Omental fat pad (tissue), 4 donors: ENCODE results near the gene SLC25A24. TPM values are rescaled to one million over a fixed set of nuclear protein-coding genes. Genes with fewer than 3 reads are reported as not detected.
"Not testable (repeated sequence)": the region's sequence is repeated elsewhere in the genome, so short reads cannot be mapped to it uniquely, and the experiment has no call there.

Experiments used
- ATAC-seq: fragments of 150-250 bp; one replicate; pipeline ENCODE4 v1.9.1; 2016; ENCODE audit warnings: mild to moderate bottlenecking, moderate library complexity; ENCODE audit not compliant: low FRiP score
- DNase-seq: peaks from one replicate; pipeline ENCODE4 v3.0.0-alpha.2; 2019; ENCODE audit warnings: low spot score
- total RNA-seq, 4 donors: library from RNA; depleted of rRNA; stranded (reverse); fragments of >200 nt; gene quantifications; one replicate each; pipeline ENCODE4 v1.1.0, GENCODE V29; 2016
- TF ChIP-seq, protein P1 (sequence below), 3 donors: fragments of 450-650 bp; IDR thresholded peaks; one replicate each; pipeline ENCODE4 v1.5.1; 2016 to 2017; ENCODE audit warnings: antibody characterized with exemption in 3 of 3, mild to moderate bottlenecking in 3 of 3, moderate library complexity in 2 of 3

Gene SLC25A24
- total RNA-seq = 10 to 100 TPM; 25.8 to 46.0 (median 41.6) TPM

DNA sequence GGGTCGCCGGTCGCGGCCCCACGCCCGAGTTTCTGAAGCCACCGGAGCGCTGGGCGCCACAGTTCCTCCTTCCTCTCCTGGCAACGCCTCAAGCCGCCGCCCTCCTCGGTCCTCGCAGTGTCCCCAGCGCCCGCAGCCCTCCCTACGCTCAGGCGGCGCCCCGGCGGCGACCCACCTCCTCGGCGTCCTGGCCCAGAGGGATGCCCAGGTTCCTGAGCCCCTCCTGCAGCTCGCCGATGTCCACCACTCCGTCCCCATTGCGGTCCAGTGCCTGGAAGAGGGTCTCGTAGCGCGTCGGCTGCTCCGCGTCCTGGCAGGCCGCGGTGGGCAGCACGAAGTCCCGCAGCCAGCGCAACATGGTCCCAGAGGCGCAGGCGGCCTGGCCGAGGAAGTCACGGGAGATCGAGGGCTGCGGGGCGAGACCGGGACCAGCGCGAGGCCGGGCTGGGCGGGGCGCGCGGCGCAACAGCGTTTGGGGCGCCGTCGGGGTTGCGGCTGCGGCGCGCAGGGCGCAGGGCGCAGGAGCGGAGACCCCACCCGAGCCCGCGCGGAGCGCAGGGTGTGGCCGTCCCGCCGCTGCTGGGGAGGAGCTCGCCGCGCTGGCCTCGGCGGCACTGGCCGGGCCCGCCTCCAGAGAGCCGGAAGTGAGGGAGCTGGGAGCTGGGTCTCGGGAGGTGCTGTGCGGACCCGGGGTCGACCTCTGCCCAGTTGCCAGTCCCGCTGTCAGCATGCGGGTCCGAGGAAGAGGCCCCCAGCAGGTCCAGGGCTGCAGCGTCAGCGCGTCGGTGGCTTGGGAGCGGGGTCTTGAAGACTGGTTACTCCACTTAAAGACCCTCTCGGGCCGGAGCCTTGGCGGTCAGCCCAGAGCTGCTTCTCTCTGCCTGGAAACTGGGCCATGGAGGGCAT lies at the start of gene SLC25A24:
Gene SLC25A24, minus strand, starts transcription at position 563 of the 906 bp plus-strand sequence. Its CDS starts 205 bp downstream, at position 358.
- peak; percentile 31 for DNase-seq
- peak; percentile 97 for ATAC-seq
- TF ChIP-seq, protein P1, sequence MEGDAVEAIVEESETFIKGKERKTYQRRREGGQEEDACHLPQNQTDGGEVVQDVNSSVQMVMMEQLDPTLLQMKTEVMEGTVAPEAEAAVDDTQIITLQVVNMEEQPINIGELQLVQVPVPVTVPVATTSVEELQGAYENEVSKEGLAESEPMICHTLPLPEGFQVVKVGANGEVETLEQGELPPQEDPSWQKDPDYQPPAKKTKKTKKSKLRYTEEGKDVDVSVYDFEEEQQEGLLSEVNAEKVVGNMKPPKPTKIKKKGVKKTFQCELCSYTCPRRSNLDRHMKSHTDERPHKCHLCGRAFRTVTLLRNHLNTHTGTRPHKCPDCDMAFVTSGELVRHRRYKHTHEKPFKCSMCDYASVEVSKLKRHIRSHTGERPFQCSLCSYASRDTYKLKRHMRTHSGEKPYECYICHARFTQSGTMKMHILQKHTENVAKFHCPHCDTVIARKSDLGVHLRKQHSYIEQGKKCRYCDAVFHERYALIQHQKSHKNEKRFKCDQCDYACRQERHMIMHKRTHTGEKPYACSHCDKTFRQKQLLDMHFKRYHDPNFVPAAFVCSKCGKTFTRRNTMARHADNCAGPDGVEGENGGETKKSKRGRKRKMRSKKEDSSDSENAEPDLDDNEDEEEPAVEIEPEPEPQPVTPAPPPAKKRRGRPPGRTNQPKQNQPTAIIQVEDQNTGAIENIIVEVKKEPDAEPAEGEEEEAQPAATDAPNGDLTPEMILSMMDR (IDR thresholded peaks at IDR 0.05) = no peak

DNA sequence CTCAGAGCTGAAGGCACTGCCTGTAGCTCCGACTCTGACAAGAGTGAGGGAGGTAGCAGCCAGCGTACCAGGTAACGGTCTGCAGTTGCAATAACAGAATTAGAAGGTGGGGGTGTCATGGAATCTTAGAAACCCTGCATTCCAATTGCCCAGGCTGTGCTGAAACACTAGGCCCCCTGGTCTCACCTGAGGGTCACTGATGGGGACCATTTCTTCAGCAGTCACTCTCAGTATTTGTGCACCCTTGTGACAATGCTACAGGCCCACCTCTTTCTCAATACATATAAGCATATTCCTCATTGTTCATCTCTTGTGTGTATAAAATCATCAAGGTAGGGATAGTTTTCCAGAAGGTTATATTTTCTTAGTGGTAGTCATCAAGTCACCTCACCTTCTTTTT lies 43.8 kb upstream of the SLC25A24 start, which contains the start of gene NBPF4:
Gene NBPF4, minus strand, starts transcription at position 101 of the 400 bp plus-strand sequence. CDS start 315 bp downstream, outside the sequence.
- ATAC-seq, DNase-seq: not testable (repeated sequence)

DNA sequence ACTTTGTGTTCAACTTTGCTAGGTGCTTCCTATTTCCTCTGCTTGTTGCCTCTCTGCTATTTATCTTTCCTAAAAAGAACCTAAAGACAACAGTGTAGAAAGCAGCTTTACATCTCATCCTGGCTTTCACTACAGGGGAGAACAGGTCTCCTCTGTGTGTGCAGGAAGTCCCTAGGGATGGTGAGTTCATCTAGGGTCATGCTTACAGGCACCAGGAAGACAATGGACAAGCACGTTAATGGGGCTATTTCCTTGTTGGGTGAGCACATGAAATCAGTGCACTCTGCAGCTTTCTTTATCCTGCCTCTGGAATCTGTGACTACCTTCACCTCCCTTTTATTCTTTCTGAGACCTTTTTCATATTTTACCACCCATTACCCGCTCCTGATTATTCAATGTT lies 39.3 kb upstream of the SLC25A24 start:
- not testable (repeated sequence) for ATAC-seq, DNase-seq

DNA sequence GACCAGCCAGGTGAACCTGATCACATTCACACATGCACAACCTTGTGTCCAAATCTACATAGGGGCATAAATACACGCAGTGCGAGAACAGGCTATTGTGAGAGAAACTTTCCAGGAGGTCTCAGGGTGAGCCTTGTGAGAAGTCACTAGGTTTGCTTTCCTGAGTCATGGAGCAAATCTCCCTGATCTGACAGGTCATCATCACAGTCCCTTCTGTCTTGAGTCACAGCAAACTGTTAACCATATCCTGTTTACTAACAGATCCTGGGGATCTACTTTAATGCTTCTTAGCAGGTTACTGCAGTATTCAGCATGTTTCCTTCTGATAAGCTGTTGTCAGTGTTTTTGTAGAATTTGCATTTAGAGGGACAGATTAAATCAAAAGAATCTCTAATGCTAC lies 35.2 kb upstream of the SLC25A24 start:
- DNase-seq, ATAC-seq: not testable (repeated sequence)

DNA sequence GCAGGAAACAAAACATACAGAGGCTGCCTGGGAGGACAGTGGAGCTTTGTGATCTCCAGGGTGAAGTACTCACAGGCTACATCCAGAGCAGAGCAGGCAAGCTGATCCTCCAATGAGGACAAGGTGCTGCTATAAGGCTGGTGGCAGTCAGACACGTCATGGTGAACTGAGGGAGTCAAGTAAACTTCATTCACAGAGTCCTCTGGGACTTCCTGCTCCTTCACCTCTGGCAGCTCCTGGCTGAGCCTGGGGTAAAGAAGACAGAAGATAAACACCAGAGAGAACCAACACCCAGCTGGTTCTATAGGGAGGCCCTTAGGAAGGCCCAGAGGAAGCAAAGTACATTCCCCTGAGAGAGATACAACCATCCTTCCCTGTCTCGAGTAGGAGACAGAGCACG lies 32.0 kb upstream of the SLC25A24 start:
- not testable (repeated sequence) for DNase-seq, ATAC-seq

DNA sequence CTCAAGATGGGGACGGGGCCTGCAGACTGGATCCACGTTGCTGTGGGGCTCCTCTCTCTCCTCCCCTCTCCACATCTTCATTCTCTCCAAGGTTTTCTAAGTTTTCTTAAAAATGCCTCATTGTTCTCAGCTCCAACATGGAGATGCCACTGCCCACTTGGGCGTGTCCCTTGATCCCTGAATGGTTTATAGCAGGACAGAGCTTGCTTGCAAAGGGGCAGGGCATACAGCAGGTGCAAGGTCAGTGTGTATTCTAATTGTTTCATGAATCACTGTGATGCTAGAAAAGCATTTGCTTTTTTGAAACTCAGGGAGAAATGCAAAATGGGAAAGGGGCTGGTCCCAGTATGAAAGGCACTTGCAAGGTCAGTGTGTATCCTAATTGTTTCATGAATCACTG lies 29.8 kb upstream of the SLC25A24 start:
- not testable (repeated sequence) for ATAC-seq

DNA sequence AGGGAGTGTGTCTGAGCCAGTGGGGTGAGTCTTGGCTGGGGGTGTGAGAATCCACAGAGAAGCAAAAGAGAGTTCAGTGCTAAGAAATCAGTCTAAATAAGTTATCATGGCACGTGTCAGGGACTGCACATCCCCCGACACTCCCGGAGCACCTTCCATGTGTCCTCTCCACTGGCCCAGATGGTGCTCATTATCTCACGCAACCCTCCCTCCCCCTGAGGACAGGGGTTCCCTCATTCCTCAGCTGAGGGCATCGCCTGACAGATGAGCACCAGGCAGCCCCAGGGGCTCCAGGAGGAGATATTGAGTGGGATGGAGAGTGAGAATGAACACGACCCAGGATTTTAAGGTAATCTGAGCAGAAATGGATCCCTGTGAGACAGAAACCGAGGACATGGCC lies 27.6 kb upstream of the SLC25A24 start:
- ATAC-seq, DNase-seq: not testable (repeated sequence)

More for the DNA sequence above, 29.8 kb upstream of the SLC25A24 start:
- not testable (repeated sequence) for DNase-seq

DNA sequence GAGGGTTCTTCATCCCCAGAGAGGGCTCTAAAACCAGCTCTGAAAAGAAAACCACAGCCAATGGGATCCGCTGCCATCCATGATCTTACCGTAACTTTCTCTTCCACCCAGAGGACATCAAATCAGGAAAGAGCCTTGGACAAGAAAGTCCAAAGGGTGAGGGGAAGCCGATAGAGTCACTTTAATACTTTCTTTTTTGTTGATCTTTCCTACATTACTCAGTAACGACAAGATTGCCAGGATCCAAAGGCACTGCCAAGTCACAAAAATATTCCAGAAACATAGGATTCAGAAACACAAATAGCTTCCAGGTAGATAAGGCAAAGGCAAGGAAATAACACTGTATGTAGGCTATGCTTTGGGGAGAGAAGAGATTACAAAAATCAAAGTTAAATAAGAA lies 26.7 kb upstream of the SLC25A24 start:
- ATAC-seq, DNase-seq: not testable (repeated sequence)

DNA sequence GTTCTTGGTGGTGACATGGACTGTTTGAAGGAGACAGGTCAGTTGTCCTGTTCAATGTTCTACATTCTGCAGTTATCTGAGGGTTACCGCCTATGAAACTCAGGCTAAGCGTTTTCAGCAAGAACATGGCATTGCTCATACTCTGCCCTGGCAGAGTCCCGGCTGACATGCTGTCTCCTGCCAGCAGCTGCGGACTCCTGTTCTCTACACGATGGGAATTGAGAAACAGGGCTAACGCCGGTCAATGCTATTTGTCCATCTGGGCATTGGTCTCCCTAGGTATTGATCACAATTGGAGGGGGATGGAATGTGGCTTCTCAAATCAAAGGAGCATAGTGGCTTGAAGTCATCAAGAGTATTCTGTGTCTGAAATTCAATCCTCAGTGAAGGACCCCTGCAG lies 23.1 kb upstream of the SLC25A24 start:
- not testable (repeated sequence) for DNase-seq, ATAC-seq

DNA sequence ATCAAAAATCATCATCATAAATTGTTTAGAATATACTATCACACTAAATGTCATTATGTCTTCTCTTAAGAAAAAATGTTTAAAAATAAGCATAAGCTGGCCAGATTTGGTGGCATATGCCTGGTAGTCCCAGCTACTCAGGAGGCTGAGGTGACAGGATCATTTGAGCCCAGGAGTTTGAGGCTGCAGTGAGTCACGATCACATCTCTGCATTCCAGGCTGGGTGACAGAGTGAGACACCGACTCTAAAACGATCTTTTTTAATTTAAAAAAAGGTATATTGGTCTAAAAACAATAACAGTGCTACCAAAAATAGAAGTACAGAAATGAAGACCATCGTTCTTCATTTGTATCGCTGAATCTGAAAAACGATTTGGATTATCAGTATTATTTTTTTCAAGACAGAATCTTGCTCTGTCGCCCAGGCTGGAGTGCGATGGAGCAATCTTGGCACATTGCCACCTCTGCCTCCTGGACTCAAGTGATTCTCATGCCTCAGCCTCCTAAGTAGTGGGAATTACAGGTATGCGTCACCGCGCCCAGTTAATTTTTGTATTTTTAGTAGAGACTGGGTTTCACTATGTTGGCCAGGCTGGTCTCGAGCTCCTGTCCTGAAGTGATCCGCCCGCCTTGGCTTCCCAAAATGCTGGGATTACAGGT lies 17.5 kb upstream of the SLC25A24 start:
- not testable (repeated sequence) for DNase-seq, ATAC-seq

DNA sequence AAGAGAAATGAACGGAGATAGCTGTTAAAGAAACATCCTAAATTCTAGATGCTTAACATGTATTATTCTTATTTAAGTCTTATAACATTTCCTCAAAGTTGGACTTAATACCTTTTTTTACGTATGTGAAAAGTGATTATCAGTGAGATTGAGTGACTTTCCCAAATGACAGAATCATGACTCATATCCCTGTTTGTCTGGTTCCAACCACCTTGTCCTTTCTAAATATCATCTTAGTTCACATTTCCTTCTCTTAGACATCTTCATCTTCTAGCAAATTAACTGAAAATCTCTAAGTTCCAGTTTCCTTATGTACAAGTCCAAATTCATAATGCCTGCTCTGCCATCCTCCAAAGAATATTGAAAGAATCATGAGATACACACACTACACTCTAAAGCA lies 16.9 kb upstream of the SLC25A24 start:
- ATAC-seq = not testable (repeated sequence)

DNA sequence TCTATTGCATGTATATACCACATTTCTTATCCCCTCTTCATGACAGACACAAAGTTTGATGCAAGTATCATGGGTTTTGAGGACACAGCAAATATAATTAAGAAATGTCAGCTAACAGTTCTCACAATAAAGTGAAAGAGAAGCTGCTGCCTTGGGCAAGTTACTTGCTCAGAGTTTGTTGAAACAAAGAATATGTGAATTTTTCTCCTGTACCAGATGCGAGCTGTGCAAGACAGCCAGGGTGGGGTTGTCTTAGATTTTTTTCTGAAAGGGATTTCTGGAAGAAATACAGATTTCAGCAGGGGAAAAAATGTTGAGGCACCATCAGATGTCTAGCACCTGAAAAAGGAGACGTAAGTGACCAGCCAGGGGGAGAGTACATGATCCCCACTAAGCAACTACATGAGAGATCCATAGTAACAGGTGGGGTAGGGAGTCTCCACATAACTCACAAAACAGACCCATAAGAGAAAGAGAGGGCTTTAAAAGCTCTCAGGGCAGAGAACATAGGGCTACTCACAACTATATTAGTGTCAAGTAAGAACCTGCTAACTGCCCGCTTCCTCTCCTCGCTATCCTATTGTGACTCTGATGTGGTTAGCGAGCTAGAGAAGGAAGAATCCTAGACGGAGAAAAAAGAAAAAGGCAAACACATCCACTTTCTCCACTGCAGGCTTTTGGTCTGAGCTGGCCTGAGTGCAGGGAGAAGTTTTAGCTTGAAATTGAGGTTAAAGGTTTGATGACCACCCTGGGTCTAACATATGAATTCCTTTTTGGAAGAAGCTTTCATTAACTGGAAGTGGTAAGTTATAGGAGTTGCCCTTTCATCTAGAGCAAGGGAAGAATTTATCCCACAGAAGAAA lies 16.1 kb upstream of the SLC25A24 start:
- ATAC-seq, DNase-seq: not testable (repeated sequence)

More for the DNA sequence above, 16.9 kb upstream of the SLC25A24 start:
- not testable (repeated sequence) for DNase-seq

DNA sequence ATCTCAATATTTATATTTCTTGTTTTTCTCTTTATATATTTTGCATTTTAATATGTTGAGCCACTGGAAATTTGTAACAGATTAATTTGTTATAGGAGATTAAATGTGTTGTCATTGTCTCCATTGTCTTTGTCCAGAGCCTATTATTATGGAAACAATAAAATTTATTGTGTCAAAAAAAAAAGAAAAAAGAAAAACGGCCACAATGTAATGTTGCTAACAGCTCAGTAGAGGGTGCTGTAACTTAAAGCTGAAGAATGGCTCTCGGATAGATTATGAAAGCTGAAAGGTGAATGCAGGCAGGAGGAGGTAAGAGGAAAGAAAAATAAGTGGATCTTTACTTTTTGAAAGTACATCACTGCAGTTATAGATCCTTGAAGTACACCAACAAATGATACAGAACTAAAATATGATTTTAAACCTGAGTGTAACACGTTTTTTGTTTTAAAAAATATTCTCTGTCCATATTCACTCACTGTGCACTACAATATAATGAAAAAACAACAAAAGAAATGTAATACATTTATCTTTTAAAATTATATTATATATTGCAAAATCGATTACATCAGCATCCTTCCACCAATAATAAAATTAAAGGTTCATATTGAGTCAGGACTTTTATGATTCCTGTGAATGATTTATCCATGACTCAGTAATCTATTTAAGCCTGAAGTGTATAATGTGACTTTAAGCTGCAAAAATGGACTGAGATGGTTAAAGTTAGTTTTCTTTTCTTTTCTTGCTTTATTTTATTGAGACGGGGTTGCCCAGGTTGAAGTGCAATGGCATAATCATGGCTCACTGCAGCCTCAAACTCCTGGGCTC lies 14.7 kb upstream of the SLC25A24 start:
- DNase-seq, ATAC-seq: not testable (repeated sequence)
